Stimulated activated CD8-positive, alpha-beta memory T cell treated with anti-CD3 and anti-CD28 coated beads, Interleukin-15, amount 100 ng/mL, for 4 hours (primary cell): ENCODE measurements around the gene OR5M3.

Source experiments
- DNase-seq, 2 donors: peaks; one replicate each; pipeline ENCODE4 v3.0.0-alpha.2; 2020; ENCODE audit warnings: low read depth in 2 of 2

The OR5M3 gene

DNA sequence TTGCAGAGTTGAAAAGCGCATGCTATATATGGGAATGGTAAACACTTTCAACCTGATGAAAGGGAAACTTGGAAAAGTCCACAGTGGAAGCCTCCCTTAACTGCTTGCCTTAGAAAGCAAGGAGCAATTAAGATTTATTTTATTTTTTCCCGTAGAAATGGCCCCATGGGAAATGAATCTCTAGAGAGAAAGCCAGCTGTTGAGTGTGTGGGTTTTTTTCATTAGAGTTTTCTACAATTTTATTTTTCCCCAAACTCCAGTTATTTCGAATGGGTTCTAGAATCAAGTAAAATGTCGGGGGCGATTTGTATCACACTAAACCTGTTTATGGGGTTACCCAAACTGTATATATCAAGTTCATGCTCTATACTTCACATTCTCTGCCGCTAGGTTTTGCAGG lies at the start of gene OR5M3:
Gene OR5M3, minus strand, starts transcription at position 101 of the 400 bp plus-strand sequence. CDS start 2,855 bp downstream, outside the sequence.
- DNase-seq, result no peak

- DNase-seq, result no peak
Observed at GRCh38 chr11:56522008-56522407, 48.9 kb upstream of the OR5M3 start.

GRCh38 chr11:56513280-56513679 lies 40.1 kb upstream of the OR5M3 start:
- no peak for DNase-seq

- DNase-seq, result no peak
Observed at GRCh38 chr11:56509439-56509838, 36.3 kb upstream of the OR5M3 start.

GRCh38 chr11:56497010-56497409 lies 23.9 kb upstream of the OR5M3 start:
- no peak for DNase-seq

GRCh38 chr11:56495117-56495516 lies 22.0 kb upstream of the OR5M3 start:
- DNase-seq, result no peak

GRCh38 chr11:56491270-56491669 lies 18.1 kb upstream of the OR5M3 start, which contains the start of gene OR5M8:
OR5M8 (minus strand) TSS chr11:56491370; CDS start chr11:56491370, 0 bp downstream.
- no peak for DNase-seq

DNA sequence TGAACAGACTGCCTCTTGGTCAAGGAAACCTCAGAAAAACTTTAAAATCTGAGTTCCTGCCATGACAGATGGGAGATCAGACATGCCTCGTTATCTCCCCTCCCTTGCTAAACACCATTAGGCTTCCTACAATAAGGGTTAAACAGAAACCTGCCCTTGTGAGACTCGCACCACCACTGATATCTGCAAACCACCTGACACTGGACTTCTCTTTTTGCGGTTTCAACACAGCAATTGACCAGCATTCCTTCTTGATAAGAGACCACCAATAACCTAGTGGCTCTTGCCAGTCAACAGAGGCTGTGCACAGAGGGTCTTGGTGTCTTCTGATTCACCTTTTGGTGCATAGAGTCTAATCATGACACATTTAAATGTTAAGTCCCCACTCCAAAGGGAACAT lies 13.6 kb upstream of the OR5M3 start:
- DNase-seq, result no peak

DNA sequence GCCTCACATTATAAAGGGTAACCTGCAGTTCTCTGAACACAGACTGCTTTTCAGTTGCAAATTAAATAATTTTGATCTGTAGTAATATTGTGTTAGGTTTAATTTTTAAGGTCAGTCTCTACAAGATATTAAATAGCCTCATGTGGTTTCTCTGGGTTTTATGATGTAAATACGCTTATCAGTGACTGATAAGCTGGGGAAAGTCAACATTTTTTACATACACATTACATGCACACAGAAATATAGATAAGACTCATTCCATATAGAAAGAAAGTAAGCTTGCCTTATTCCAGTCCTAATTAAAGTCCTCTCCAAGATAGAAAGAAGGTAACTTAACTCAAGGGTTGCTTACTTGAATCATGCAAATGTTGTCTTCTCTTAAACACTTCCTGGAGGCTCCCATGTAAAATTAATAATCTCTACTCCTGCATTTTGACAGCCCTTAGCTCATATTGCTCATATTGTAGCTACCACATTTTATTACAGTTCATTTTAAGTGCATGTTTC lies 1.6 kb upstream of the OR5M3 start:
- no peak for DNase-seq

DNA sequence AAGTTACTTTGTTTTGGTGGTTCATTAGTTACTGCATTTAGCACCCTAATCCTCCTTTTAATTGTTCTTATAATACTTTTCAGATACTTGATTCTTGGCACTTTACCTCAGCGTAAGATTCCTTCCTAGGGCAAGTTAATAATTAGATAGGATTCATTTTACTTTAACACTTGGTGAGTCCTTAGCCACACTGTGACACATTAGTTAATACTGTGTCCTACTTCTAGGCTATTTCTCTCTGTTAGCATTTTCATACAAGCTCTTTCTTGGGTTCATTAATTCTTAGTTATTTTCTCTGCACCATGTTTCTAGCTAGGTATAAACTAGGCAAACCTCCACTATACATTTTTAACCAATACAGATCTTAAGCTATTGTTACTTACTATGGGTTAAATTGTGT lies 16.1 kb downstream of the OR5M3 start:
- no peak for DNase-seq

GRCh38 chr11:56453521-56453920 lies 19.6 kb downstream of the OR5M3 start:
- no peak for DNase-seq
